ENCODE measurements around the gene GH1.

DNA sequence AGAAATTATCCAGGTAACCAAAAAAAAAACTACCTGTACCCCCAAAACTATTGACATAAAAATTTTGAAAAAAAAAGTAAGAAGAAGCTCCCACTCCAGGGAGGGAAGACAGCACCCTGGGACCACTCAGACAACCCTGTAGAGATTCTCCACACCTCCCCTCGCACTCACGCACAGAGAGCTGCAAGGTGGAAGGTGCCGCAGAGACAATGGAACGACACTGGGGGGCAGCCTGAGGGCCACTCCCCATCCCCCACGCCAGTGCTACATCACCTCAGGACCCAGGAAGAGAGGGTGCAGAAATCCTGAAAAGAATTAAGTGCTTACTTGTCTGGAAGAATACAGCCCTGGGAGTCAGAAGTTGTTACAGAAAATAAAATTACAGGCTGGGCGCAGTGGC lies 18.7 kb upstream of the GH1 start:
- TF ChIP-seq CTCF (conservative IDR thresholded peaks at IDR 0.05; ENCODE audit: low read depth, low read length) (no peak), EZH2 (IDR thresholded peaks at IDR 0.05; ENCODE audit: borderline replicate concordance, low read depth, low read length, poor library complexity, severe bottlenecking) (no peak)
